NCI-H2081 (cell line): Measurements from ENCODE around the gene SPHK1.

Experiments
- DNase-seq, 2 experiments: peaks; one replicate each; lab custom pipeline; 2025; lab: John Stamatoyannopoulos, UW

Gene SPHK1

GRCh38 chr17:76384987-76385891, 830 bp downstream of the SPHK1 start:
- DNase-seq = no peak

- DNase-seq = peak; percentile 63 to 65
Measured at GRCh38 chr17:76385892-76386786, 1.7 kb downstream of the SPHK1 start.

GRCh38 chr17:76386966-76387765, 2.8 kb downstream of the SPHK1 start:
- DNase-seq = no peak

DNA sequence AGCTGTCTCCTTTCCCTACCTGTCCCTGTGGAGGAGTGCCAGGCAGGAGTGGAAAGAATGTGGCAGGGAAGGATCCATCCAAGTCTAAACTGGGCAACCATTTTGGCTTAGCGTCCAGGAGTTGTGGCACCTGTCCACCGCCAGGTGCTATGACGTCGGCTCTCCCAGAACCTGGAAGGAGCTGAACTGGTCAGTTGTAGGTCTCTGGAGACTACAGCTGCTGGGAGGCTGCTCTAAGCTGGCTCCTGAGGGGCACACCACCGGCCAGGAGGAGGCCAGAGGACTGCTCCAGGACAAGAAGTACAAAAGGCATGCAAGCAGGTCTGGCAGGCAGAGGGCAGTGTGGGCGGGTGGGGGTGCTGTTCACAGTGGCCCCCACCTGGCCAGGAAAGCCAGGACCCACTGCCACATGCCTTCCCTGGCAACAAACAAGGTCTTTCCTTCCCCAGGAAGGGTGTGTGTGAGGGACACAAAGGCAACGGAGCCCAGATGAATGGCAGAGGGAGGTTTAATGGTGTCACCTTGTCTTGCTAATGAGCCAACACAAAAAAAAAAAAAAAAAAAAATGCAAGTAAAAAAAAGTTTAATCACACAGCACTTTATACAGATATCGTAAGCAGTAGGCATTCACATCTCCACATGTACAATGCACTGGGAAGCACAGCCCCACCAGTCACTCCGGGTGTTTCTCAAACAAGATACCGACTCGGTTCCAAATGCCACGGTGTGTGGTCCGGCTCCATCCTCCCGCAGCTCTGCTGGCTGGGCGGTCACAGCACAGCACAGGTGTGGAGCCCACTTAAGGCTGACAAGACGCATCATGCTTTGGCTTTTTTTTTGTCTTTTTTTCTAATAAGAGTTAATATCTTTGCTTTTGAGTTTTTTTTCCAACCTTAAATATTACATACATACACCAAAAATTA, 4.8 kb downstream of the SPHK1 start:
- DNase-seq = no peak

DNA sequence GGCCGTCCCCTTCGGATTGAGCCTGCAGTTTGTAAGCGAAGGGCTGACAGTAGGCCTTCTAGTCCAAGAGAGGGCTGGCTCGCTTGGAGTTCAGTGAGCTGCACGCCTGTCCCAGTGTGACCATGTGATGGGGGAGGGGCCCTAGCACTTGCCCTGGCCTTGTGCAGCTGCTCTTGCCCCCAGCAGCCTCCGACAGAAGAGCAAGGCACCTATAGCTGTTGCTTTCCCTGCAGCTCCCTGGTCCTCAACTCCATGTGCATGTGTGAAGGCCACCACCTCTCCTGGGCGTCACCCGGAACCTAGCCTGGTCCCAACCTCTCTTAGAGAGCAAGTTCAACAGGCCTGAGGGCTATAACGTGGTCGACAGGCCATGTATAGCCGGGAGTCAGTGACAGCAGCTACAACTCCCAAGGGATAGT, 5.6 kb downstream of the SPHK1 start:
- DNase-seq = no peak

DNA sequence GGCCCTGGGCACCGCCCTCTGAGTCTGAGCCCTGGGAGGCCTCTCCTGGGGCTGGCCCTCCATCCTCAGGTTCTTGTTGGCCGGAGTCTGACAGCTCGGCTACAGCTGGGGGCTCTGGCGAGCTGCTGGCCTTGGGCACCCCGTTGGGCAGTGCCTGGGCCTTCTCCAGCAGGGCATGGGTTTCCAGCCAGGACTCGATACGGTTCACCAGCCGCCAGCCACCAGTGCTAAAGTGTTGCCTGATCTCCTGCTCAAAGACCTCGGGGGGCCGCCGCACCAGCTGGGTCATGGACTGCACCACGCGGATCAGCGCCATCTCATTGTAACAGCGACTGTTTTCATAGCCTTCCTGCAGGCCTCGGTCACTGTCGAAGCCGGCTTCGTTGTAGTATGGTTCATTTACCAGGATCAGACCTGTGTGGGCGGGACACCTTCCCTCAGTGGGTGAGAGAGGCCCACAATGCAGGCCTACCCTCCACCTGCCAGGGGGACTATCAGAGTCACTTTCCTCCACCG, 6.8 kb downstream of the SPHK1 start:
- DNase-seq = no peak

DNA sequence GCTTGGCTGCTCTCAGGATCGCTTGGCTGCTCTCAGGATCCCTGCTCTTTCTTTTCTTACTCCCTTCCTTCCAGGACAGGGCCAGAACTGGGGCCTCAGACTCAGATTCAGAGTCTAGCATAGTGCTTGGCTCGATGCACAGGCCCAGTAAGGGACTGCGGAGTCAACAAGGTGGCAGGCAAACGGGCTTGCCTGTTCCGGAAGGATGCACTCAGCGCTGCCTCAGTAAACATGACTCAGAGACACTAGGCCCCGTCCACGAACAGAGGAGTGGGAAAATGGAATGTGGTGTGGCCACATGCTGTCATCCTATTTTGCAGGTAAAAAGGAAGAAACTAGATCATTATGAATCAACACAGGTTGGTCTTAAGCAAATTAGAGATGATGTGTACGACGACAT, 9.8 kb downstream of the SPHK1 start:
- DNase-seq = no peak

DNA sequence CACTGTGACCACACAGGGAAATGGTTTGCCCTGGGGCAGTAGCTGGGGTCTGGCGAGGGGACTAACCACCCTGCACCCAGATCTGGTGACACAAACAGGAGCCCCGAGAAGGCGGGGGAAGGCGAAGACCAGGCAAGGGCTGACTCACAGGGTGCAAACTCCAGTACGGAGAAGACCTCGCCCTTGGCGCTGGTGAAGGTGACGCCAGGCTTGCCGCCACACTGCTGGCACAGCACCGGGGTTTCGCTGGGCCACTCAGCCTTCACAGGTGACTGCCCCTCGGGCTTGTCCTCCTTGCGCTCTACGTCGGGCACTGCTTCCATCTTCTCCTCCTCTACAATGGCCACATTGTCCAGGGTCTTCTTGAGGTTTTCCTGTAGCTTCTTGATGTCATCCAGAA, 11.6 kb downstream of the SPHK1 start:
- DNase-seq = no peak

GRCh38 chr17:76397184-76397583, 12.8 kb downstream of the SPHK1 start:
- DNase-seq = no peak

GRCh38 chr17:76397687-76398522, 13.5 kb downstream of the SPHK1 start:
- peak; percentile 72 to 83 for DNase-seq

GRCh38 chr17:76398523-76399174, 14.2 kb downstream of the SPHK1 start:
- DNase-seq = no peak

DNA sequence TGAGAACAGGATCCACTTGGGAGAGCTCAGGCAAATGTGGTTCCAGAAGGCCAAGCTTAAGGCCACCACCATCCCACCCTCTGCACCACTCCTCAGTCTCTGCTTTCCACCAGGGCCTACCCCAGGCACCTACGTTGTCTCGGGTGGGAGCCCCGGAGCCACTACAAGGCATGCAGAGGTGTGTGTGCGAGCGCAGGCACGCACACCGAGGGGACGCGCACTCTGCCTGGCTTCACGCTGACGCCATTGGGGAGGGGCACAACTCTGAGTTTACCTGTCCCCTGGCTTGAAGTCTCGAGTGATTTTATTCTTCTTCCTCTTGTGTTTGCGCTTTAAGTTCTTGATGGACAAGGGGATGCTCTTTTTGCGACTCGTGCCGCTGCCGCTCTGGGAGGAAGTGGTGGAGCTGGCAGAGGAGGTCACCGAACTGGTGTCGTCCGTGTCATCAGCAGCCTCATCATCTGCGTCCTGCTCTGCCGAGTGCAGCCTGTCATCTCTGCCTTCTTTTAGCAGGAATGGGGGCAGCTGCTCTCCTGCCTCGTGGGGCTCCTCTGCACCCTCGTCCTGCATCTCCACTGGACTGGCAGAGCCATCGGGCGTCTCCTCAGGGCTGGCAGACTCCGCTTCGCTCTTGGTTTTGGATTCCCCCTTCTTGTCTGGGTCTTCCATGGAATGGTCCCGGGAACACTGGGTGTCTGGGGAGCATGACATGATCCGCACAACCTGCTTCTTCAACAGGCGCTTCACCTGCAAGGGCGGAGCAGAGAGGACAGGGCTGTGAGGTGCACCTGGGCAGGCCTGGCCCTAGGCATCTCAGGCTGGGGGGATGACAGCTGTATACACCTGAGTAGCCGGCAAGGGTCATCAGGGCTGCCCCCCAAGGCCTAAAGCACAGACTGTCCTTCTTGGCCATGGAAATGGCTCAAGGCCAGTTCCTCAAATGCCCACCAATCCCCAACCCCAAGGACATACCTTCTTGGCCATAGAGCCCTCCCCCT, 15.1 kb downstream of the SPHK1 start:
- no peak for DNase-seq

- DNase-seq = no peak
Measured at GRCh38 chr17:76402711-76403110, 18.3 kb downstream of the SPHK1 start.

DNA sequence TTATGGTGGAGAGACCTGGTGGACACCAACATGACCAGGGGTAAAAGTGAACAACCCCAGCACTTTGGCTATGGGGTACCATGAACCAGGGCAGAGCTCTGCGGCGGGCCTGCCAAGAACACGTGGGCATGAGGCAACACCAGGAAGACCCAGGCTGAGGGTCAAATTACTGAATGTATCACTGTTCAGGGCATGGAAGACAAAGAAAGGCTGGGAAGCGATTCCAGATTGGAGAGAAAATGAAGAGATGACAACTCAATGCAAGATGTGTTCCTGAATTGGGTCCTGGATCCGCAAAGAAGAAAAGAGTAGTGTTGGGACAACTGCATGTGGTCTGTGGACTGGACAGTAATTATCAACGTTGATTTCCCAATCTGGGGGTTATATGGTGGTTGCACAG, 19.8 kb downstream of the SPHK1 start:
- no peak for DNase-seq

- no peak for DNase-seq
Measured at GRCh38 chr17:76404976-76405563, 20.7 kb downstream of the SPHK1 start.

- DNase-seq = no peak
Measured at GRCh38 chr17:76405607-76405966, 21.2 kb downstream of the SPHK1 start.

- peak; percentile 90 to 96 for DNase-seq
Measured at GRCh38 chr17:76405967-76406647, 21.7 kb downstream of the SPHK1 start.
